ENCODE data around the gene CAPN15. TPM values are rescaled to one million over a fixed set of nuclear protein-coding genes. Genes with fewer than 3 reads are reported as not detected.

Gene CAPN15
- total and polyA plus RNA-seq, 8 donors: 25.4 to 75.7 (median 40.3) TPM

GRCh38 chr16:530111-530817 lies 2.8 kb downstream of the CAPN15 start:
- WGBS, 2 donors: 70 to 72% methylated on average over 22 to 23 of the region's 23 CpGs
- H3K4me1 ChIP-seq: peaks cover 32 to 42% (median 34%) of the 10 kb centered on the region in 3 donors
- TF ChIP-seq CTCF (IDR thresholded peaks at IDR 0.05): no peak
- no peak overlapping the region for H3K4me3 ChIP-seq
- intact Hi-C loops (cut with DNase I): no loop called here
- no peaks in the 10 kb centered on the region for H3K27me3 ChIP-seq
- H3K36me3 ChIP-seq: no peaks in the 10 kb centered on the region
- no peak for FAIRE-seq
- peak in 1 of 6 donors; percentile 40 for DNase-seq
- no peaks in the 10 kb centered on the region for H3K9me3 ChIP-seq
- no peak overlapping the region for H3K27ac ChIP-seq
- no peak for ATAC-seq

- no peaks in the 10 kb centered on the region for H3K36me3 ChIP-seq
- ATAC-seq (no peak), DNase-seq (no peak), FAIRE-seq (no peak)
- no peak overlapping the region for H3K27ac ChIP-seq
- no peaks in the 10 kb centered on the region for H3K27me3 ChIP-seq
- 52 to 56% methylated on average over 16 of the region's 16 CpGs for WGBS, 2 donors
- no peak for TF ChIP-seq CTCF (IDR thresholded peaks at IDR 0.05)
- peaks cover 24 to 34% (median 25%) of the 10 kb centered on the region in 3 donors for H3K4me1 ChIP-seq
- intact Hi-C loops (cut with DNase I): no loop called here
- no peak overlapping the region for H3K4me3 ChIP-seq
- no peaks in the 10 kb centered on the region for H3K9me3 ChIP-seq
These were observed 4.1 kb downstream of the CAPN15 start for GRCh38 chr16:531494-532125.

GRCh38 chr16:533391-534123 lies 6.0 kb downstream of the CAPN15 start:
- 10 to 16% methylated on average over 28 to 30 of the region's 30 CpGs for WGBS, 2 donors
- intact Hi-C loops (cut with DNase I): no loop called here
- no peaks in the 10 kb centered on the region for H3K27me3 ChIP-seq
- H3K4me1 ChIP-seq: peaks cover 24 to 34% (median 25%) of the 10 kb centered on the region in 3 donors
- peak; percentile 80 to 93 (median 84) for DNase-seq
- ATAC-seq: peak; percentile 76 to 88 (median 85)
- no peak for TF ChIP-seq CTCF (IDR thresholded peaks at IDR 0.05)
- FAIRE-seq: no peak
- H3K27ac ChIP-seq: peak overlapping the region; percentile 60 to 79 (median 70)
- H3K36me3 ChIP-seq: no peaks in the 10 kb centered on the region
- peak overlapping the region in 3 of 4 donors; percentile 0 to 38 (median 15) for H3K4me3 ChIP-seq
- no peaks in the 10 kb centered on the region for H3K9me3 ChIP-seq

- DNase-seq (peak in 2 of 6 donors; percentile 57 to 68), ATAC-seq (peak; percentile 45 to 73 (median 55)), FAIRE-seq (no peak)
- Histone ChIP-seq H3K4me3 (peak overlapping the region in 3 of 4 donors; percentile 0 to 38 (median 15)), H3K9me3 (no peaks in the 10 kb centered on the region), H3K27me3 (no peaks in the 10 kb centered on the region), H3K36me3 (no peaks in the 10 kb centered on the region), H3K4me1 (peaks cover 22 to 33% (median 23%) of the 10 kb centered on the region in 3 donors), H3K27ac (peak overlapping the region; percentile 60 to 79 (median 70))
- no peak for TF ChIP-seq CTCF (IDR thresholded peaks at IDR 0.05)
- intact Hi-C loops (cut with DNase I): no loop called here
- 15 to 16% methylated on average over 18 to 21 of the region's 21 CpGs for WGBS, 2 donors
These were observed 6.6 kb downstream of the CAPN15 start for GRCh38 chr16:534135-534534.

All from pancreas (tissue), 10 donors.